Ishikawa (cell line): ENCODE data around the gene ATP6V1G2.

Experiments
- CEBPB ChIP-seq: IDR thresholded peaks from 2 replicates; pipeline ENCODE4 v1.6.1; 2012
- EP300 ChIP-seq: IDR thresholded peaks from 2 replicates; pipeline ENCODE4 v1.6.1; 2012; ENCODE audit warnings: borderline replicate concordance
- RAD21 ChIP-seq: IDR thresholded peaks from 2 replicates; pipeline ENCODE4 v1.6.1; 2012; ENCODE audit warnings: low read depth
- REST ChIP-seq: IDR thresholded peaks from 2 replicates; pipeline ENCODE4 v1.6.1; 2012; ENCODE audit warnings: low read depth, mild to moderate bottlenecking
- TAF1 ChIP-seq: IDR thresholded peaks from 2 replicates; pipeline ENCODE4 v1.6.1; 2012; ENCODE audit warnings: low read depth, mild to moderate bottlenecking
- TCF12 ChIP-seq: IDR thresholded peaks from 2 replicates; pipeline ENCODE4 v1.6.1; 2012; ENCODE audit warnings: low read depth

- TF ChIP-seq REST (no peak), TAF1 (no peak), RAD21 (no peak), EP300 (no peak), TCF12 (no peak), CEBPB (no peak)
Measured at GRCh38 chr6:31580438-31580740, 34.0 kb upstream of the ATP6V1G2 start.
